Mucosa of descending colon (tissue), 3 donors: Measurements from ENCODE around the gene TYRO3. TPM values are rescaled to one million over a fixed set of nuclear protein-coding genes. Genes with fewer than 3 reads are reported as not detected.

ENCODE experiments used
- ATAC-seq: fragments of 200-7000 bp; cut with Tn5 transposase; one replicate; pipeline ENCODE4 v1.9.1; 2020; ENCODE audit warnings: mild to moderate bottlenecking, moderate library complexity
- DNase-seq, 3 donors: peaks; one replicate each; pipeline ENCODE4 v3.0.0-alpha.2; 2020
- H3K36me3 ChIP-seq: fragments of 200-600 bp; one replicate; pipeline ENCODE4 v1.8.0; 2021; ENCODE audit warnings: low read depth, mild to moderate bottlenecking
- H3K4me1 ChIP-seq: fragments of 200-600 bp; one replicate; pipeline ENCODE4 v1.8.0; 2021; ENCODE audit warnings: low read depth, mild to moderate bottlenecking
- H3K4me3 ChIP-seq: fragments of 200-600 bp; one replicate; pipeline ENCODE4 v1.8.0; 2021; ENCODE audit warnings: mild to moderate bottlenecking
- H3K9me3 ChIP-seq: fragments of 200-600 bp; one replicate; pipeline ENCODE4 v1.8.0; 2021; ENCODE audit warnings: mild to moderate bottlenecking
- CTCF ChIP-seq: fragments of 200-600 bp; IDR thresholded peaks from one replicate; pipeline ENCODE4 v1.8.0; 2022; ENCODE audit warnings: antibody characterized with exemption, mild to moderate bottlenecking
- intact Hi-C, 2 donors: fragments of 100-400 bp; cut with DNase I in 1 of 2; cut with micrococcal nuclease in 1 of 2; formaldehyde crosslinking; loops; one replicate each; pipeline versions ENCODE4 v1.11.0 to v1.11.1; 2022; cut with DNase I, micrococcal nuclease
- total RNA-seq, 3 donors: library from RNA; stranded (reverse); fragmentation: NEBNext Ultra II Directional in 2 of 3; extraction: Animal tissue kit (Norgen Biotek cat#: 25700) in 2 of 3; gene quantifications; one replicate each; pipeline versions ENCODE4 v1.2.1 to v1.2.4, GENCODE V29; 2021 to 2023
- donor health status: DM: no; HTN: no; CAD: no; lungs with moderate emphysema.
- donor health status: DM: no; HTN: no; CAD: no.
- donor health status: DM: no; HTN: yes; CAD: no.

Gene TYRO3
- total RNA-seq, 3 donors from 2014 or later: 1.9 to 8.5 (median 2.3) TPM

GRCh38 chr15:41512940-41513505 lies 46.0 kb upstream of the TYRO3 start:
- Histone ChIP-seq H3K4me3 (no peak overlapping the region), H3K9me3 (no peaks in the 10 kb centered on the region), H3K4me1 (peaks cover 36% of the 10 kb centered on the region), H3K36me3 (no peaks in the 10 kb centered on the region)
- DNase-seq: peak; percentile 48 to 71 (median 69)
- TF ChIP-seq CTCF: no peak
- ATAC-seq: peak; percentile 45
- intact Hi-C loops: no loop called here

- Histone ChIP-seq H3K4me3 (no peak within 1 kb of the TSS), H3K36me3 (no peaks in the 10 kb centered on the region), H3K4me1 (peaks cover 31% of the 10 kb centered on the region), H3K9me3 (no peaks in the 10 kb centered on the region)
- intact Hi-C loops: no loop called here
- no peak for TF ChIP-seq CTCF
- peak in 2 of 3 donors; percentile 55 to 68 for DNase-seq
- peak; percentile 26 for ATAC-seq
These were observed 45.3 kb upstream of the TYRO3 start, which contains the start of gene LTK for GRCh38 chr15:41513506-41514227. TSS of gene LTK (minus strand) at chr15:41513827. CDS start at chr15:41513709, 118 bp downstream.

GRCh38 chr15:41517895-41518449 lies 41.0 kb upstream of the TYRO3 start:
- peaks cover 12% of the 10 kb centered on the region for H3K4me1 ChIP-seq
- no peak for TF ChIP-seq CTCF
- ATAC-seq: no peak
- no peaks in the 10 kb centered on the region for H3K9me3 ChIP-seq
- no peak overlapping the region for H3K4me3 ChIP-seq
- intact Hi-C loops: no loop called here
- no peak for DNase-seq
- H3K36me3 ChIP-seq: no peaks in the 10 kb centered on the region

- H3K4me3 ChIP-seq: no peak overlapping the region
- intact Hi-C loops: no loop called here
- ATAC-seq (no peak), DNase-seq (no peak)
- H3K4me1 ChIP-seq: no peaks in the 10 kb centered on the region
- no peaks in the 10 kb centered on the region for H3K36me3 ChIP-seq
- TF ChIP-seq CTCF: no peak
- H3K9me3 ChIP-seq: no peaks in the 10 kb centered on the region
These were observed 38.4 kb upstream of the TYRO3 start for GRCh38 chr15:41520636-41521035.

GRCh38 chr15:41521614-41522013 lies 37.4 kb upstream of the TYRO3 start:
- no peaks in the 10 kb centered on the region for H3K36me3 ChIP-seq
- ATAC-seq (no peak), DNase-seq (no peak)
- intact Hi-C loops: no loop called here
- no peak for TF ChIP-seq CTCF
- H3K9me3 ChIP-seq: no peaks in the 10 kb centered on the region
- no peaks in the 10 kb centered on the region for H3K4me1 ChIP-seq
- no peak overlapping the region for H3K4me3 ChIP-seq
